HG02759 (cell line): ENCODE data around the gene CISTR.
A peak's percentile ranks its signal among the peaks of the same experiment; 100 is the strongest.

Experiments used
- ATAC-seq: cut with Tn5 transposase; IDR thresholded peaks from one replicate; pipeline ENCODE4 v1.9.1; 2021; ENCODE audit warnings: mild to moderate bottlenecking, moderate library complexity; ENCODE audit not compliant: unreplicated experiment

CISTR gene

DNA sequence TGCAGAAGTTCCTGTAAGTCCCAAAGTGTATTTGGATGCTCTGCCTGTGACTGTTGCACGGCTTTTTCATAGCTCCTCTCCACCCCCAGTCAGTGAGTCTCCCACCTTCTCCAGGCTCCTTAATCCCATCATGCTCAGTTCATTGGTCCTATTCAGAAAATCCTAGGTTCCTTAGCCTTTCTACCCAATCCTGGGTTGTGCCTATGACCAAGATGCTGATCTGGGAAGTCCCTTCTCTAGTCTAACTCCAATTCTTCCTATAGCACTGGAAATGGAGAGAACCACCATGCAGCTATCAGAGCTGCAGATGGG, 7.7 kb downstream of the CISTR start:
- ATAC-seq: no peak

- no peak for ATAC-seq
These were observed 8.3 kb downstream of the CISTR start for GRCh38 chr12:53743266-53744129.

DNA sequence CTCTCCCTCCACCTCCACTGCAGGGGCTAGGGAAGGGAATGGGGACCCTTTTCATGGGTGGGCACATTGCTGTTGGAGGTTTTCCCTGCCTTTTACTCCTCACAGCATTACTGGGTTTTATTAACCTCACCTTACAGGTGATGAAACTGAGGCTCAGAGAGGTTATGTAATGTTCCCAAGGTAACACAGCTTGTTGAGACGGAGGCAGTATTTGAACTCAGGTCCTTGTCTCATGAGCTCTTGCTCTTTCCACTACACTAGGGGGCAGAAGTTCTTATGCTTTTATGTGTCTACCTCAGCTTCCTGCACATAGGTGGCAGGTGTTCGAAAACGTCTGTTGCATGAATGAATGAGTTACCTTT, 11.7 kb downstream of the CISTR start:
- no peak for ATAC-seq

DNA sequence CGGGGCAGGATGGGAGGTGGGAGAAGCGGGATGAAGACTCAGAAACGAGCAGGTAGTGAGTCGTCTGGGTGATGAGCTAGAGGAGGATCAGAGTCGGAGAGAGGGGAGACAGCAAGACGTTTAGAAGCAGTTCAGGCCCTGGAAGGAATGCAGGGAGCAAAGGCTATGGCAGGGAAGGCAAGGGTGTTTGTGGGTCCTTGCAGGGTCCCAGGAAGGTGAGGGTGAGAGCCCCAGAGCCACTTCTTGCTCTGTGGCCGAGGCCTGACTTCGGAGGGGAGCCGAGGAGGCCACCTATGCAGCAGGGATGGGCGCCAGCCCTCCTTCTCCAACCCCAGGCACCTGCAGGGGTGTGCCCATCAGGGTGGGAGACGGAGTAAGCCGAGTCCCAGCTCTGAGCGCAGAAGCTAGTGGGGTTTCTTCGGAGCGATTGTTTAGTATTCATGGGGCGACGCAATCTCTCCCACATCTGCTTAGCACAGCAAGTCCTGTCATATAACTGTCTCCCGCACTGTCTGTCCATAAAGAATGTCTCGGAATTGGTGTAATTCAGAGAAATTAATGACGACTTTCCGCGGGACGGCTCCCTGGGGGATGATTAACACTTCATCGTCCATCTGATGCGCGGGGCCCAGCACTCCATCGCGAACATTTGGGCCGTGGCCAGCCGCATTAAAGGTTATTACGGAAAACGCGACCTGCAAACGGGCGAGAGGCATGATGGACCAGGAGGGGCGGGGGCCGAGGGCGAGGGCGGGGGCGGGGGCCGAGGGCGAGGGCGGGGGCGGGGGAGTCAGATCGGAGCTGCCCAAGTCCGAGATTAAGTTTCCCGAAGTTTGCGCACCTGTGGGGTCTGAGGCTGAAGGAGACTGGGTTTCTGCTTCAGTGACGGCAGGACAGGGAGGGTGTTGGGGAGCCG, 12.3 kb downstream of the CISTR start:
- ATAC-seq: no peak

- no peak for ATAC-seq
These were observed 13.2 kb downstream of the CISTR start for GRCh38 chr12:53738406-53739213.

DNA sequence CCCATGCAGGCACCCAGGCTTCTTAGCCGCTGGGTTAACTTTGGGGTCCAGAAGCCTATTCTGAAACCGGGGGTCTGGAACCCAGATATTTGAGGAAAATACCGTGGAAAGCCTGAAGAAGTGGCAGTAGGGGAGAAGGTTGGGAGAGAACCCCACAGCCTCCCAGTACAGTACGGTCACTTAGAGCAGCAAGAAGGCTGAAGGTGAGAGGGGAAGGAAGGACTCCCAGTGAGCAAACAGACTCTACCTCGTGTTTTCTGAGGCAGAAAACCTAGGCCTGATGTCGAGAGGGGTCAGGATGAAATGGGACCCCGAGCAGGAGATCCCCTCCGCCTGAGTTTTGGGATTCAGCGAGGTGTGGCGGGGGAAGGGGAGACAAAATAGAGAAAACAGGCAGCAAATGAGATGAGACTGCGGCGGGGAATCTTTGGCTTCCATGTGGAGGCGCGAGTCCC, 13.8 kb downstream of the CISTR start:
- ATAC-seq: no peak

GRCh38 chr12:53737093-53737808, 14.5 kb downstream of the CISTR start:
- no peak for ATAC-seq

GRCh38 chr12:53736592-53736991, 15.2 kb downstream of the CISTR start:
- no peak for ATAC-seq

GRCh38 chr12:53735556-53735955, 16.2 kb downstream of the CISTR start:
- ATAC-seq: no peak

- ATAC-seq: no peak
These were observed 17.4 kb downstream of the CISTR start for GRCh38 chr12:53734425-53734824.

DNA sequence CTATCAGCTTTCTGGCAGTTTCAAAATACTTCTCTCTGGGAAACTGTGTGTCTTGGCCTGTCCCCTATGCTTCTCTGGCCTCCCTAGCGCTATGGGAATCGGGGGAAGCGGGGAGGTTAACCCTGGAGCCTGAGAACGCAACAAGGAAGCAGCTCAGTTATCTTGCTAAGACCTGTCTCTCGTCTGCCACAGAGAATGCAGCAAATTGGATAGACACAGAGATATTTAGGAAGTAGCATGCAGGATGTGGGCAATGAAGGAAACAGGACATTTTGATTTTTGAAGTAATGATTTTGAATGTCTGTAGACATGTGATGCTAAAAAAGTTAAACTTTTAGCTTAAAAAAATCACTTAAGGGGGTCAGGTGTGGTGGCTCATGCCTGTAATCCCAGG, 18.0 kb downstream of the CISTR start:
- no peak for ATAC-seq

GRCh38 chr12:53733051-53733806, 18.6 kb downstream of the CISTR start:
- no peak for ATAC-seq

DNA sequence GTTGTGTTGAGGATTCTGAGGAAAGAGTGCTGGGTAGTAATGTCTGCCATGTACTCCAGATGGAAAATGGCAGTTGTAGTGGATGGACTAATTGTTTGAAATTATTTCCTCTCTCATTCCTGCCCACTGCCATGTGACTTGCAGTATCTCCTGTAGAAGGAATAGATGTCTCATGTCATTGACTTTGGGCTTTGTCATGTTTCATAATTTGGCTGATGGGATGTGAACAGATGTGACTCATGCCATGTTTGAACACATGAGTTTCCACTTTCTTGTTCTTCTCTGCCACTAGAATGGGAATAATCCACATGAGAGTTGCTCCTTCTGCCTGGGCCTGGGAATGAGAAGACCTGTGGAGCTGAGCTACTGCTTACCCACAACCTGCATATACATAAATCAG, 22.1 kb downstream of the CISTR start:
- no peak for ATAC-seq

DNA sequence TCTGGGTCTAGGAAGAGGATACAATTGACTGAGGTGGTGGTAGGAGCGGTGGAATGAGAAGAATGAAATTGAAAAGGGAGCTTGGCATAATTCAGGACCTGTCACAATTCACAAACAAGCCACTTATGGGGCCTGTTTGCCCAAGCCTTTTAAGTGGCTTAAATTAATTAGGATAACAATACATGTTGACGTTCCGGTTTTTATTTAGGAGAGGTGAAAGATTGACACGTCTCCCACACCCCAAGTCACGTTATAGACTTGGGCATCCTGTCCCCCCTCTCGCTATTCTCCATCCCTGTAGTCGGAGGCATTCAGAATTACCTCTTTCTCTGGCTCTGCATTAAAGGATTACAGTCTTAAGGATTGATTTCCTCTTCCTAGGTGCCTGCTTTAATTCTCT, 23.6 kb downstream of the CISTR start:
- no peak for ATAC-seq

DNA sequence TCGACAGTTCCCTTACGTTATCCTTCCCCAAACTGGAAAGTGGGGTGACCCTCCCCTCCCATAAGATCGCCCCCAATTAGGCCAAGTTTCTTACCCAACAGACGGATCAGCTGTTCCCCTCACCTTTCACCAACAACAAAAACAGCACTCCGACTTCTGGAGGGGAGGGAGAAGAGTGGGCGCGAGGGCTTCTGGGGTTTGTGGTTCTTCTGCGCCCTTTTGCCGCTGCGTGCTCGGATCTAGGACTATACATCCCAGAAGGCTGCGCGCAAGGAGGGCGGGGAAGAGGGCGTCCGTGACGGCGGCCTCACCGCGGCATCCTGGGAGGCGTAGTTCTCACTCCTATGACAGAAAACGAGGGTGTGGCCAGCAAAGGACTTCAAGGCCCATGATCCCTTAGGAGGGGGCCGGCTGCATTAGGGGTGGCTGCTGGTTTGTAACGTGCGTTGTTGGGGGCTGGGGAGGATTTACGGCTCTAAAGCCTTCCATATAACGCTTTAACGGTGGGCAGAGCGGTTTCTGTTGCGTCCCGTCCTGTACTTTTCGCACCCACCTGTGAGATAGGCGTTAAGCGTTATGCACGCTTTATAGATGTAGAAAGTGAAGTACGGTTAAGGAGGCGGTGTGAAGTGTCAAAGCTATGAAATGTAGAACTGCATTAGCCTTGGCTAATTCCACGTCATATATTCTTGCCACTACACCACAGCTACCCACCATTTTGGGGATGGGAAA, 24.3 kb downstream of the CISTR start, which contains the start of gene CALCOCO1:
Gene CALCOCO1, minus strand, starts transcription at position 143 of the 732 bp plus-strand sequence. CDS start 2,210 bp downstream, outside the sequence.
- peak; percentile 99 for ATAC-seq

DNA sequence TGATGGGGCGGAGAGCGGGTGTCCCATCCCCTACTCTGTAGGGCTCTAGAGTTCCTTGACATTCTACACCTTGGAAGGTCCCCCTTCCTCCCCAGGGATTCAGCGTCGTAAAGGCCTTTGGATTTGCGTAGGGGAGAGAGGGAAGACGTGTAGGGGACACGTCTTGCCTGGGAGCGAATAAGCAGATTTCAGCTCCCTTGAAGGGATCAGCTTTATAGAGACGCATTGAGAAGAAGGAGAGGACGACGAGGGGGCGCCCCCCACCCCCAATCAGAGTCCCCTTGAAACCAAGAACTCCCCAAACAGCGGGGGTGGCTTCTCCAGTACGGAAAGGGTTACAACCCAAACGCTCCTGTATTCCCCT, 24.9 kb downstream of the CISTR start:
- no peak for ATAC-seq

- ATAC-seq: no peak
These were observed 25.4 kb downstream of the CISTR start for GRCh38 chr12:53726341-53726740.

DNA sequence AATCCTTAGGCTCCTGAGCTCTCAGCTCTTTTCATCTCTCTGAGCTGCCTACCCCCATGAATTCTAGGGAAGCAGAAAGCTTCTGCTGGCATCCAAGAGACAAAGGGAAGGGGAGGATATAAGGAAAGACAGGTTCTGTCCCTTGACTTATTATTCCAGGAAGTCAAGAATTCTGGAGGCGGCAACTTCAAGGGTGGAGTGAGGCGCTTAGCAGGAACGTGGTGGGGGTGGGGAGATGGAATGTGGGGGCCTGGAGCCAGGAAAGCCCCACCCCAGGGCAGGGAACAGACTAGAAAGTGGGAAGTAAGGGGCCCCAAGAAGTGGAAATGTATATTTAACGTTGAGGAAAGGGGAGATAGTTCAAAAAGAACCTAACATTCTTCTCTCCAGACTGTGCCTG, 26.0 kb downstream of the CISTR start:
- no peak for ATAC-seq

DNA sequence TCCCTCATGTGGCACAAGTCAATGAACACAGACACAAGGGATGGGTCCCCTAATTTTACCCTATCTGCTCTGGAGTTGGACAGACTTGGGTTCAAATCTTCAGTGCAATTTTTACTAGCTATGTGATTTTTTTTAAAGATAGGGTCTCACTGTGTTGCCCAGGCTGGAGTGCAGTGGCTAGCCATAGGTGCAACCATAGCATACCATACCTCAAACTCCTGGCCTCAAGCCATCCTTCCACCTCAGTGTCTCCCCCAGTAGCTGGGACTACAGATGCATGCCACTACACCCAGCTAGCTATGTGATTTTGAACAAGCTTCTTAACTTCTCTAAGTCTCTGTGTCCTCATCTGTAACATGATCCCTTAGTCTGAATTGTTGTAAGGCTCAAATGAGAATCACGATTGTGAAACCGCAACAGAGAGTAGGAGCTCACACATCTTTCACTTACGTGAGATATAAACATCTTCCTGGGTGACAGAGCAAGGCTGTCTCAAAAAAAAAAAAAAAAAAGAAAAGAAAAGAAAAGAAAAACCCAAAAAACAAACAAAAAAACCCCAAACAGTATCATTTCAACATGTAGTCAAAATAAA, 29.2 kb downstream of the CISTR start:
- ATAC-seq: no peak
